Ectodermal cell (in vitro differentiated cells): ENCODE measurements around the gene IFITM1.
"Not testable (repeated sequence)": the region's sequence is repeated elsewhere in the genome, so short reads cannot be mapped to it uniquely, and the experiment has no call there.

Experiments
- H3K27ac ChIP-seq: 2 replicates; pipeline ENCODE4 v1.7.0; 2013; ENCODE audit warnings: mild to moderate bottlenecking, low read depth, low read length; ENCODE audit not compliant: insufficient read depth, poor library complexity, severe bottlenecking
- H3K27me3 ChIP-seq: 2 replicates; pipeline ENCODE4 v1.7.0; 2013; ENCODE audit warnings: mild to moderate bottlenecking, low read length; ENCODE audit not compliant: insufficient read depth, control insufficient read depth, poor library complexity, severe bottlenecking
- H3K36me3 ChIP-seq: one replicate; pipeline ENCODE4 v1.7.0; 2013; ENCODE audit warnings: low read length; ENCODE audit not compliant: control insufficient read depth, insufficient read depth
- H3K4me1 ChIP-seq: one replicate; pipeline ENCODE4 v1.7.0; 2013; ENCODE audit warnings: low read length; ENCODE audit not compliant: control insufficient read depth, insufficient read depth
- H3K4me3 ChIP-seq: 2 replicates; pipeline ENCODE4 v1.7.0; 2013; ENCODE audit warnings: low read depth, low read length, control low read depth; ENCODE audit not compliant: insufficient read depth
- H3K9me3 ChIP-seq: 2 replicates; pipeline ENCODE4 v1.7.0; 2013; ENCODE audit warnings: mild to moderate bottlenecking, low read length, moderate library complexity; ENCODE audit not compliant: control insufficient read depth
- WGBS, 2 experiments: methylation state at CpG; one replicate each; pipeline ENCODE4 v1.1.7; 2013; ENCODE audit warnings: missing lambda C conversion rate in 2 of 2; 5-methylcytosine and 5-hydroxymethylcytosine counted together

Gene IFITM1

DNA sequence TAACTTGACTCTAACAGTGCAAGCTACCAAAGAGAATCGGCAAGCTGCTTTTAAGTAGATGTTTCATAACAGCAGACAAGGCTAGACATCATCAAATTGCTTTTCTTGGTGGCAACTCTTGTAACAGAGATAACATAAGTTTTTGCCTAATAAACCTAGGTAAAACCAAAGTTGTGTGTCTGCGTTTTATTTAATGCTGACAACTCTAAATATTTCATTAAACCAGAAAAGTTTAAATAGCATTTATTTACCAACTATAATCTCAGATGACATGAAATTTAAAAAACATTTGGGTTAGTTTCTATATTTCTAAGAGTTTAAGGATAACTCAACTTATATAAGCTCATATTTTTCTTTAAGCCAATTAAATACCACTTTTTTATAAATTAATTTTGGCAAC, 26.1 kb downstream of the IFITM1 start:
- WGBS, 2 experiments = 96 to 99% methylated on average over 1 to 2 of the region's 2 CpGs
- Histone ChIP-seq H3K27me3 (no peaks in the 10 kb centered on the region), H3K36me3 (no peaks in the 10 kb centered on the region), H3K27ac (no peak overlapping the region), H3K4me3 (no peak overlapping the region), H3K9me3 (no peaks in the 10 kb centered on the region), H3K4me1 (peaks cover 12% of the 10 kb centered on the region)

- Histone ChIP-seq H3K9me3 (no peaks in the 10 kb centered on the region), H3K4me3 (no peak overlapping the region), H3K36me3 (no peaks in the 10 kb centered on the region), H3K4me1 (peaks cover 9% of the 10 kb centered on the region), H3K27ac (no peak overlapping the region), H3K27me3 (no peaks in the 10 kb centered on the region)
- WGBS, 2 experiments = 45 to 55% methylated on average over 4 of the region's 5 CpGs
These were observed 27.0 kb downstream of the IFITM1 start for GRCh38 chr11:340539-341512.

DNA sequence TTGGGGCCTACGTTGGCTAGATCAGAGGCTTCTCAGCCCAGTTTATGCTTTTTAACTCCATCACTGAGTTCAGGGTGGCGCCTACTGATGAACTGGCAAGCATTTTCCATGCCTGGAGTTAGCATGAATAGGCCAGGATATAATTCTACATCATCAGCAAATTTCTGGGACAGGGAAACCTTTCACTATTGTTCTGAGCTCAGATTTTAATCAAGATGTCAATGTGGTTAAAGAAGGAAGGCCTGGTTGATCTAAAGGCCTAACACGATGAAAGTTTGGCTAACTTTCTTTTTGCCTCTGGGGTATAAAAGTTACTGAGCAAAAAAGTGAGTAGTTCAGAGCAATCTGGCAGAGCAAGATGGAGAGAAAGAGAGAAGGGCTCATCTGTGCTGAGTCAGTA, 28.5 kb downstream of the IFITM1 start:
- H3K9me3 ChIP-seq = no peaks in the 10 kb centered on the region
- WGBS, 2 experiments = 89 to 91% methylated on average over 3 of the region's 3 CpGs
- H3K4me3 ChIP-seq = no peak overlapping the region
- no peaks in the 10 kb centered on the region for H3K27me3 ChIP-seq
- H3K36me3 ChIP-seq = no peaks in the 10 kb centered on the region
- H3K4me1 ChIP-seq = peaks cover 7% of the 10 kb centered on the region
- peak overlapping the region; percentile 16 for H3K27ac ChIP-seq

- WGBS, 2 experiments = 92% methylated on average over 10 to 11 of the region's 11 CpGs
- H3K4me3 ChIP-seq = no peak overlapping the region
- no peaks in the 10 kb centered on the region for H3K27me3 ChIP-seq
These were observed 31.2 kb downstream of the IFITM1 start for GRCh38 chr11:344836-345578.

GRCh38 chr11:346529-346928, 32.7 kb downstream of the IFITM1 start:
- peaks cover 7% of the 10 kb centered on the region for H3K4me1 ChIP-seq
- H3K36me3 ChIP-seq = no peaks in the 10 kb centered on the region
- no peaks in the 10 kb centered on the region for H3K27me3 ChIP-seq
- no peak overlapping the region for H3K4me3 ChIP-seq
- WGBS, 2 experiments = 92 to 95% methylated on average over 3 of the region's 3 CpGs
- H3K27ac ChIP-seq = no peak overlapping the region
- no peaks in the 10 kb centered on the region for H3K9me3 ChIP-seq

More at GRCh38 chr11:344836-345578, 31.2 kb downstream of the IFITM1 start:
- no peaks in the 10 kb centered on the region for H3K9me3 ChIP-seq
- peaks cover 7% of the 10 kb centered on the region for H3K4me1 ChIP-seq
- no peaks in the 10 kb centered on the region for H3K36me3 ChIP-seq
- H3K27ac ChIP-seq = no peak overlapping the region

DNA sequence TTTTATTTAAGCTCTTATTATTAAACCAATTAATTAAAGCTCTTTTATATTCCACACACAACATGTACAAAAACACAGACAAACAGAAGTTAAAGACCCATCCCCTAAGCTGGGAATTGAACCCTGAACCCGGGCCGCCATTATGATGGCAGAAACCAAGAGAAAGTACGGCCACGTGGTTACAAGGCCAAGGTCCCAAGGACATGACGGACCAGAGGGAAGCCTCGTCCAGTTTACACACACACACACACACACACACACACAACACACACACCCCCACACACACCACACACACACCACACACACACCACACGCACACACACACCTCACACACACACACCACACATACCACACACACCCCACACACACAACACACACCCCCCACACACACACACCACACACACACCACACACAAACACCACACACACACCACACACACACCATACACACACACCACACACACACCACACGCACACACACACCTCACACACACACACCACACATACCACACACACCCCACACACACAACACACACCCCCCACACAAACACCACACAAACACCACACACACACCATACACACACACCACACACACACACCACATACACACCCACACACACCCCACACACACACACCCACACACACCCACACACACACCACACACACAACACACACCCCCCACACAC, 35.6 kb downstream of the IFITM1 start:
- not testable (repeated sequence) for H3K27ac ChIP-seq, H3K4me3 ChIP-seq, H3K9me3 ChIP-seq, H3K4me1 ChIP-seq, H3K36me3 ChIP-seq, H3K27me3 ChIP-seq
- WGBS, 2 experiments = 84 to 95% methylated on average over 8 of the region's 8 CpGs

DNA sequence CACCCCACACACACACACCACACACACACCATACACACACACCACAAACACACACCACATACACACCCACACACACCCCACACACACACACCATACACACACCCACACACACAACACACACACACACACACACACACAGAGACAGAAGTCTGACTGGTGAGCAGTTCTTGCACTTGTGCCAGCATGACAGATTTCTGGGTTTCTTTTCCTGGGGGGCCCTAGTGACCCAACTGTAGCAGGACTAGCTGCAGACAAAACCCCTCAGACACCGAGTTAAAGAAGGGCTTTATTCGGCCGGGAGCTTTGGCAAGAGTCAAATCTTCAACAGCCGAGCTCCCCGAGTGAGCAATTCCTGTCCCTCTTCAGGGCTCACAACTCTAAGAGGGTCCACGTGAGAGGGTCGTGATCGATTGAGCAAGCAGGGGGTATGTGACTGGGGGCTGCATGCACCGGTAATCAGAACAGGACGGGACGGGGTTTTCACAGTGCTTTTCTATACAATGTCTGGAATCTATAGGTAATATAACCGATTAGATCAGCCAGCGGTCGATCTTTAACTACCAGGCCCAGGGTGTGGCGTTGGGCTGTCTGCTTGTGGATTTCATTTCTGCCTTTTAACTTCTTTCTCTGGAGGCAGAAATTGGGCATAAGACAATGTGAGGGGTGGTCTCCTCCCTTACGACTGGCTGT, 36.3 kb downstream of the IFITM1 start:
- not testable (repeated sequence) for H3K27me3 ChIP-seq, H3K9me3 ChIP-seq, H3K27ac ChIP-seq, H3K4me3 ChIP-seq, H3K36me3 ChIP-seq, H3K4me1 ChIP-seq
- WGBS, 2 experiments = 83 to 86% methylated on average over 16 of the region's 16 CpGs

GRCh38 chr11:350723-351255, 36.9 kb downstream of the IFITM1 start:
- no peaks in the 10 kb centered on the region for H3K9me3 ChIP-seq
- peaks cover 8% of the 10 kb centered on the region for H3K4me1 ChIP-seq
- 64 to 68% methylated on average over 18 of the region's 18 CpGs for WGBS, 2 experiments
- no peak overlapping the region for H3K4me3 ChIP-seq
- H3K27me3 ChIP-seq = no peaks in the 10 kb centered on the region
- no peak overlapping the region for H3K27ac ChIP-seq
- H3K36me3 ChIP-seq = no peaks in the 10 kb centered on the region

DNA sequence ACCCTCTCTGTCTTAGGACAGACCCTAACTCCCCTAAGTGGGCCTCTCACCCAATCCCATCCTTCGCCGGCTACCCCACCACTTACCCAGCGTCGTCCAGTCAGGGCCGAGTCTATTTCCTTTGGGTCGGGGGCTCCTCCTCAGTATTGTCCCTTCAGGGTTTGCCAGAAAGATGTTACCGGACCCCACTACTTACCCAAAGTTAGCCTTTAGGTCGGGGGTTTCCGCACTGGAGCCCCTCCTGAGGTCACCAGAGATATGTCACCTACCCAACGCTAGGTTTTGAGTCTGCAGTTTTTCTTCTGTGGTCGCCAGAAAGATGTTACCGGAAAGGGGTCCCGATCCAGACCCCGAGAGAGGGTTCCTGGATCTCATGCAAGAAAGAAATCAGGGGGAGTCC, 37.6 kb downstream of the IFITM1 start:
- H3K27me3 ChIP-seq = no peaks in the 10 kb centered on the region
- H3K4me3 ChIP-seq = no peak overlapping the region
- H3K9me3 ChIP-seq = no peaks in the 10 kb centered on the region
- H3K27ac ChIP-seq = no peak overlapping the region
- 93 to 94% methylated on average over 14 of the region's 14 CpGs for whole genome bisulfite sequencing, 2 experiments
- peaks cover 8% of the 10 kb centered on the region for H3K4me1 ChIP-seq
- H3K36me3 ChIP-seq = no peaks in the 10 kb centered on the region
